LNCaP clone FGC (cell line): ENCODE data around the gene WDR1.

ENCODE experiments used
- DNase-seq: peaks from one replicate; pipeline ENCODE4 v3.0.0-alpha.2; 2011; ENCODE audit warnings: low read depth
- H3K4me3 ChIP-seq: 2 replicates; pipeline ENCODE4 v1.5.1; 2011; ENCODE audit warnings: mild to moderate bottlenecking, low read depth, low read length, control low read depth
- TF ChIP-seq, protein P1 (sequence below): IDR thresholded peaks from 2 replicates; pipeline ENCODE4 v1.5.1; 2012; ENCODE audit warnings: mild to moderate bottlenecking; ENCODE audit not compliant: control insufficient read depth, insufficient read depth; ENCODE audit errors: extremely low read depth

Gene WDR1, protein sequence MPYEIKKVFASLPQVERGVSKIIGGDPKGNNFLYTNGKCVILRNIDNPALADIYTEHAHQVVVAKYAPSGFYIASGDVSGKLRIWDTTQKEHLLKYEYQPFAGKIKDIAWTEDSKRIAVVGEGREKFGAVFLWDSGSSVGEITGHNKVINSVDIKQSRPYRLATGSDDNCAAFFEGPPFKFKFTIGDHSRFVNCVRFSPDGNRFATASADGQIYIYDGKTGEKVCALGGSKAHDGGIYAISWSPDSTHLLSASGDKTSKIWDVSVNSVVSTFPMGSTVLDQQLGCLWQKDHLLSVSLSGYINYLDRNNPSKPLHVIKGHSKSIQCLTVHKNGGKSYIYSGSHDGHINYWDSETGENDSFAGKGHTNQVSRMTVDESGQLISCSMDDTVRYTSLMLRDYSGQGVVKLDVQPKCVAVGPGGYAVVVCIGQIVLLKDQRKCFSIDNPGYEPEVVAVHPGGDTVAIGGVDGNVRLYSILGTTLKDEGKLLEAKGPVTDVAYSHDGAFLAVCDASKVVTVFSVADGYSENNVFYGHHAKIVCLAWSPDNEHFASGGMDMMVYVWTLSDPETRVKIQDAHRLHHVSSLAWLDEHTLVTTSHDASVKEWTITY

DNA sequence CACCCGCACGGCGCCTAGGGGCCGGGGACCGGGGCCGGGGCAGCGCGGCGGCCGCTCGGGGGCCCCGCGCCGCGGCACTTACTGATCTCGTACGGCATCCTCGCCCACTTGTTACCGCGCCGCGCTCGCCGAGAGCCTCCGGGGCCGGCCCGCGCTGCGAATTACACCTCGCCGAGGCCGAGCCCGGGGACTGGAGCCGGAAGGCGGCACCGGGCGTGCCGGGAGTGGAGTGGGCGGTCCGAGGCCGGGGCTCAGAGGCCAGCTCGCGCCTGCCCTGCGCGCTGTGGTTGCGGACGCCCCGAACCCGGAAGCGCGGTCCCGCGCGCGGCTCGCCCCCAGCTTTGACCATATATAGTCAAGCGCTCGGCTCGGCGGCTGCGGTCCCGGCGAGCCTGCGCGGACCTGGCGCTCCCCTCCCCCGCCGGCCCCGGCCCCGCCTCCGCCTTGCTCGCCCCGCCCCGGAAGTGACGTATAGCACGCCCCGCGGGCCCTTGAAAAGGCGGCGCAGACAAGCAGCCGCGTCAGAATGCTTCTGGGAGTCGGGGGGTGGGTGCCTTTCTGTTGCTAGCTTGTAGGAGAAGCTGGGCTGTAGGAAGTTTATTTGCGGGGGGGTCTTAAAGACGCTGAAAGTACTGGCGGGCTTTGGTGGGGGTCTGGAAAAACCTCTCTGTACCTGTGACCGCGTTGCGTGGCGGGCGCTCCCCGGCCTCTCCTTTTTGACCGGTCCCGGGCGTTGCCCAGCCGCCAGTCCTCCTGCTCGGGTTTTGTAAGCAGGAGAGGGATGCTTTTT is at the start of gene WDR1:
TSS of gene WDR1 (minus strand) at position 231 of the 790 bp plus-strand sequence. CDS start at position 98, 133 bp downstream.
- peak within 1 kb of the TSS; percentile 67 for H3K4me3 ChIP-seq
- TF ChIP-seq, protein P1, sequence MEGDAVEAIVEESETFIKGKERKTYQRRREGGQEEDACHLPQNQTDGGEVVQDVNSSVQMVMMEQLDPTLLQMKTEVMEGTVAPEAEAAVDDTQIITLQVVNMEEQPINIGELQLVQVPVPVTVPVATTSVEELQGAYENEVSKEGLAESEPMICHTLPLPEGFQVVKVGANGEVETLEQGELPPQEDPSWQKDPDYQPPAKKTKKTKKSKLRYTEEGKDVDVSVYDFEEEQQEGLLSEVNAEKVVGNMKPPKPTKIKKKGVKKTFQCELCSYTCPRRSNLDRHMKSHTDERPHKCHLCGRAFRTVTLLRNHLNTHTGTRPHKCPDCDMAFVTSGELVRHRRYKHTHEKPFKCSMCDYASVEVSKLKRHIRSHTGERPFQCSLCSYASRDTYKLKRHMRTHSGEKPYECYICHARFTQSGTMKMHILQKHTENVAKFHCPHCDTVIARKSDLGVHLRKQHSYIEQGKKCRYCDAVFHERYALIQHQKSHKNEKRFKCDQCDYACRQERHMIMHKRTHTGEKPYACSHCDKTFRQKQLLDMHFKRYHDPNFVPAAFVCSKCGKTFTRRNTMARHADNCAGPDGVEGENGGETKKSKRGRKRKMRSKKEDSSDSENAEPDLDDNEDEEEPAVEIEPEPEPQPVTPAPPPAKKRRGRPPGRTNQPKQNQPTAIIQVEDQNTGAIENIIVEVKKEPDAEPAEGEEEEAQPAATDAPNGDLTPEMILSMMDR: no peak

DNA sequence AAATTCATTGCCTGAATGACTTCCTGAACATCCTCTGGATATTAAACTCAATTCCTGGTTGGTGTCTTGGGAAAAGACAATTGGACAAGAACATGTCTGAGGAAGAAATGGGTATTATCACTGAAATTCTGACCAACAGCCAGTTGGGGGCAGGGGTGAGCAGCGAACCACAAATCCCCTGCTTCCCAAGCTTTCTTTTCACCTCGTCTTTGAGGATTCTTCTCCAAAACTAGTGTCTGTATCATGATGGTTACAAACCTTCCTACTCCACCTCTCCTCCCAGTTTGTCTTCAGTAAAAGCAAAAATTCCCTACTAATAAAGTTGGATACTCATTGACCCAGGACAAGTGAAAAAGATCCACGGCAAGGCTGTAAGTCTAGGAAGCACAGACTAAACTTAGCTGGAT is 48.3 kb upstream of the WDR1 start:
- DNase-seq: peak; percentile 27
- TF ChIP-seq, protein P1: peak; percentile 77
- no peak overlapping the region for H3K4me3 ChIP-seq

More for the DNA sequence above, at the start of gene WDR1:
- DNase-seq: peak; percentile 80

DNA sequence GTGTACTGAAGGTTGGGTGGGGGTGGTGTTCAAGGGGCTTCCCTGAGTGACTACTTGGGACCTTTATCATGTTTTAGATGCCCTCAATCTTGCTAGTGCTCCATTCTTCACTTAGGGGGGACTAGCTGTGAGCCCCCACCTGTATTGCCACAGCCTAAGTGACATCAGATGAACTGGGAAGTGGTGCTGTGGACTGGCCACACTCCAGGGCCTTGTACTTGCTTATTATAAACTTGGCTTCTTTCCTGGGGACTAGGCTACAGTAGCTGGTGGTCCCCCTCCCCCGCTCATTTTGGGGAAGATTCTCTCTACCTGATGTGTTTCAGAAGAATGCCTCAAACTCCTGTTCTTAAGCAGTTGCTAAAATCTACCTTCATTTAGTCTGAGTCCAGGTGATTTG is 46.7 kb upstream of the WDR1 start:
- no peak for DNase-seq
- no peak overlapping the region for H3K4me3 ChIP-seq
- TF ChIP-seq, protein P1: no peak

DNA sequence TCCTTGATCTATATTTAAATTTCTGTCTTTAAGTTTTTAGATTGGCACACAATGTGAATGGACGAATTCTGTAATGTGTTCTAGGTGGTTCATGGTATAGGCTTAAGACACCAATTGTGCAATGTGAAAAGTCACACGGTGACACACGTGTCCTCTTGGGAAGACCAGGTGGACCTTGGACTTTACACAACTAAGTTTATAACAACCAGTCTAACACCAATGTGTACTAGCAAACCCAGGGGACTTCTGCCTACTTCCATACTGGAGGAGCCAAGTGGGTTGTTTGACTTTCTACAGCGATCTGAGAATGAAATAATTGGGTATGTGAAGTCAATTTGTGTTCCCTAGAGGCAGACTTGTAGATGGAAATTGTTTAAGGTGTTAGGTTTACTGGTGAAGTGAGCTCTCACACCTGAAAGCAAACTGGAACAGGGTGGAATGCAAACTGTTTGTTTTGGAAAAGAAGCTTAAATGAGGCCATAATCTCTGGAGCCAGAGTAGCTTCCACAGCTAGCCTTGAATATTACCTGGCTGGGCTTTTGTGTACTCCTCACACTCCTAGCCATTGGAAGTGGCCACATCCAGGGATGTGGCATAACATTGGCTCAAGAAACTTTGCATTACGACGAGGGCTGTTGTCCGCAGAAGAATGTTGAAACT is 45.9 kb upstream of the WDR1 start:
- H3K4me3 ChIP-seq: no peak overlapping the region
- DNase-seq: peak; percentile 51
- TF ChIP-seq, protein P1: no peak

DNA sequence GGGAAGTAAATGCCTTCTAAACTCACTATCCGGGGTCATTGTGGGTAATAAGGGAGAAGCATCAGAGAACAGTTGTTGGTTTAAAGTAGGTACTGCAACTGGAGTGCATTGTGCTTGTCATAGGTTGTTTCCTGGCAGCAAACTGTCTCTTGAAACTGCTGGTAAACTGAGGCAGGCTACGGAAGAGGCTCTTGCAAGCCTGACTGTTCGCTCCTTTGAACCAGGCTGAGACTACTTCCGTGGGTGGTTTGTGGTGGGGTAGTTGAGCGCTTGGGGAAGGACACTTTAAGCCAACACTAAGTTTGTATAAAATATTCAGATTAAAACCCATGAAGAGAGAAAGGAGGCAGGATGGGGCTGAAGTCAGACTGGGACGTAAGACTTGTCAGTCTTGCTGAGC is 45.2 kb upstream of the WDR1 start:
- H3K4me3 ChIP-seq: no peak overlapping the region
- TF ChIP-seq, protein P1: no peak
- DNase-seq: no peak

DNA sequence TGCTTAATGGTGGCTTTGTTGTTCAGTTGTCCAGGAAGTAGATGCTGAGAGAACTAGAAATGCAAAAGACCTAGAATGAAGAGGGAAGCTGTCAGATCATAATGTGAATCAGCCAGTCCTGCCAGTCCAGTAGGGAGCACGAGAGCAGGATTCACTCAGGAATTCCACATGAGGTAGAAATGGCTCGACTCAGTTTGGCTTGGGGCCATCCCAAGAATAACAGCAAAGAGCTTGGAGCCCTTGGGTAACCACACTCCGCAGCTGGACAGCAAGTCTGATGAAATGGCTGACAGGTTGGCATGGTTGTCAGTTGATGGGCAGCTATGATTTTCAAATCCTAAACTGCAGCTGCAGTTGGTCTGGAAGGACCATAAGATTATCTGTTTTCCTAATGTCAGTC is 44.5 kb upstream of the WDR1 start:
- TF ChIP-seq, protein P1: no peak
- H3K4me3 ChIP-seq: no peak overlapping the region
- no peak for DNase-seq
